Kidney (tissue), 14 donors: Measurements from ENCODE around the gene DDX5. TPM values are rescaled to one million over a fixed set of nuclear protein-coding genes. Genes with fewer than 3 reads are reported as not detected.

ENCODE experiments used
- DNase-seq, 5 donors: peaks; one replicate each; pipeline ENCODE4 v3.0.0-alpha.2; 2013 to 2020
- FAIRE-seq: peaks from 2 replicates; lab custom pipeline; 2012; peaks lifted over from hg19 to GRCh38; lab: Jason Lieb, UNC
- H3K27ac ChIP-seq, 2 donors: one replicate each; pipeline ENCODE4 v1.7.0; 2013; ENCODE audit warnings: low read depth in 2 of 2, low read length in 2 of 2, inconsistent platforms in 1 of 2
- H3K27me3 ChIP-seq: one replicate; pipeline ENCODE4 v1.7.1; 2013; ENCODE audit warnings: low read length, inconsistent platforms; ENCODE audit not compliant: control insufficient read depth, insufficient read depth
- H3K36me3 ChIP-seq, 3 donors: one replicate each; pipeline versions ENCODE4 v1.7.0 to v1.7.1; 2013; ENCODE audit warnings: low read length in 3 of 3, control low read depth in 1 of 3, inconsistent platforms in 1 of 3; ENCODE audit not compliant: insufficient read depth in 3 of 3, control insufficient read depth in 2 of 3
- H3K4me1 ChIP-seq, 3 donors: one replicate each; pipeline versions ENCODE4 v1.7.0 to v1.7.1; 2013; ENCODE audit warnings: low read length in 3 of 3, inconsistent platforms in 1 of 3, low read depth in 1 of 3; ENCODE audit not compliant: control insufficient read depth in 2 of 3, insufficient read depth in 2 of 3
- H3K4me3 ChIP-seq, 3 donors: one replicate each; pipeline versions ENCODE4 v1.7.0 to v1.8.1; 2013; ENCODE audit warnings: low read length in 3 of 3, control low read depth in 1 of 3, inconsistent platforms in 1 of 3
- H3K9ac ChIP-seq, 3 donors: one replicate each; pipeline versions ENCODE4 v1.7.0 to v1.7.1; 2013; ENCODE audit warnings: low read length in 3 of 3, control low read depth in 1 of 3, inconsistent platforms in 1 of 3
- H3K9me3 ChIP-seq, 3 donors: one replicate each; pipeline versions ENCODE4 v1.7.0 to v1.7.1; 2013; ENCODE audit warnings: low read length in 3 of 3, control low read depth in 1 of 3, inconsistent platforms in 1 of 3; ENCODE audit not compliant: control insufficient read depth in 2 of 3, insufficient read depth in 1 of 3
- intact Hi-C: fragments of 100-400 bp; cut with DNase I; formaldehyde crosslinking; loops from one replicate; pipeline ENCODE4 v1.11.1; 2022
- polyA plus RNA-seq: library from polyadenylated mRNA; stranded (reverse); fragments of 350-450 nt; fragmentation: Illumina TruSeq; extraction: RNeasy Lipid Tissue Mini Kit (QIAGEN cat#74804); gene quantifications from one replicate; pipeline ENCODE4 v1.2.3, GENCODE V29; 2014; ENCODE audit warnings: low read depth, low replicate concordance; ENCODE audit not compliant: insufficient read depth
- total RNA-seq: library from RNA; stranded (reverse); fragmentation: NEBNext Ultra II Directional; extraction: Animal tissue kit (Norgen Biotek cat#: 25700); gene quantifications from one replicate; pipeline ENCODE4 v1.2.1, GENCODE V29; 2021
- TF ChIP-seq, protein P1 (sequence below): IDR thresholded peaks from 3 replicates; pipeline ENCODE4 v1.5.1; 2012; ENCODE audit warnings: mild to moderate bottlenecking, moderate library complexity, borderline replicate concordance; ENCODE audit not compliant: insufficient read depth; ENCODE audit errors: extremely low read depth
- donor health status: control.
- donor health status: control.
- donor health status: control.
- donor health status: control.
- donor health status: control.
- donor health status: DM: yes; HTN: yes; CAD: no.
- donor health status: Normal renal cell carcinoma (clear cell type).

Gene DDX5
- total and polyA plus RNA-seq, 2 donors from 2014 or later: 343 to 769 TPM

GRCh38 chr17:64546716-64547115 lies 40.6 kb upstream of the DDX5 start:
- H3K27ac ChIP-seq: no peak overlapping the region
- H3K9ac ChIP-seq: no peak overlapping the region
- H3K27me3 ChIP-seq: no peaks in the 10 kb centered on the region
- no peak overlapping the region for H3K4me3 ChIP-seq
- no peaks in the 10 kb centered on the region for H3K9me3 ChIP-seq
- peaks cover 2 to 20% (median 17%) of the 10 kb centered on the region in 3 donors for H3K36me3 ChIP-seq
- DNase-seq (no peak), FAIRE-seq (no peak)
- TF ChIP-seq, protein P1, sequence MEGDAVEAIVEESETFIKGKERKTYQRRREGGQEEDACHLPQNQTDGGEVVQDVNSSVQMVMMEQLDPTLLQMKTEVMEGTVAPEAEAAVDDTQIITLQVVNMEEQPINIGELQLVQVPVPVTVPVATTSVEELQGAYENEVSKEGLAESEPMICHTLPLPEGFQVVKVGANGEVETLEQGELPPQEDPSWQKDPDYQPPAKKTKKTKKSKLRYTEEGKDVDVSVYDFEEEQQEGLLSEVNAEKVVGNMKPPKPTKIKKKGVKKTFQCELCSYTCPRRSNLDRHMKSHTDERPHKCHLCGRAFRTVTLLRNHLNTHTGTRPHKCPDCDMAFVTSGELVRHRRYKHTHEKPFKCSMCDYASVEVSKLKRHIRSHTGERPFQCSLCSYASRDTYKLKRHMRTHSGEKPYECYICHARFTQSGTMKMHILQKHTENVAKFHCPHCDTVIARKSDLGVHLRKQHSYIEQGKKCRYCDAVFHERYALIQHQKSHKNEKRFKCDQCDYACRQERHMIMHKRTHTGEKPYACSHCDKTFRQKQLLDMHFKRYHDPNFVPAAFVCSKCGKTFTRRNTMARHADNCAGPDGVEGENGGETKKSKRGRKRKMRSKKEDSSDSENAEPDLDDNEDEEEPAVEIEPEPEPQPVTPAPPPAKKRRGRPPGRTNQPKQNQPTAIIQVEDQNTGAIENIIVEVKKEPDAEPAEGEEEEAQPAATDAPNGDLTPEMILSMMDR: no peak
- no peaks in the 10 kb centered on the region for H3K4me1 ChIP-seq
- intact Hi-C loops: no loop called here

- Histone ChIP-seq H3K27me3 (no peaks in the 10 kb centered on the region), H3K36me3 (peaks cover 3 to 20% (median 17%) of the 10 kb centered on the region in 3 donors), H3K9ac (no peak overlapping the region), H3K4me3 (no peak overlapping the region), H3K4me1 (no peaks in the 10 kb centered on the region), H3K27ac (no peak overlapping the region), H3K9me3 (no peaks in the 10 kb centered on the region)
- TF ChIP-seq, protein P1: no peak
- DNase-seq: no peak
- no peak for FAIRE-seq
- intact Hi-C loops: no loop called here
Measured at GRCh38 chr17:64544742-64545141, 38.7 kb upstream of the DDX5 start.

- DNase-seq (no peak), FAIRE-seq (no peak)
- intact Hi-C loops: no loop called here
- H3K9me3 ChIP-seq: no peaks in the 10 kb centered on the region
- H3K27ac ChIP-seq: no peak overlapping the region
- TF ChIP-seq, protein P1: no peak
- peaks cover 3 to 22% (median 10%) of the 10 kb centered on the region in 3 donors for H3K36me3 ChIP-seq
- no peaks in the 10 kb centered on the region for H3K27me3 ChIP-seq
- H3K9ac ChIP-seq: no peak overlapping the region
- no peak overlapping the region for H3K4me3 ChIP-seq
- H3K4me1 ChIP-seq: no peaks in the 10 kb centered on the region
Measured at GRCh38 chr17:64540118-64540776, 34.2 kb upstream of the DDX5 start.
